Adrenal gland (tissue), 5 donors: ENCODE results near the gene COL9A3.

Source experiments
- POLR2A ChIP-seq, 2 donors: fragments of 450-650 bp; IDR thresholded peaks; one replicate each; pipeline ENCODE4 v1.6.1; 2017; ENCODE audit warnings: antibody characterized with exemption in 2 of 2, mild to moderate bottlenecking in 2 of 2, moderate library complexity in 1 of 2
- TF ChIP-seq, protein P1 (sequence below), 6 experiments: fragments of 450-650 bp in 4 of 6; fragments of 200-600 bp in 2 of 6; sonication (generic) in 1 of 6; IDR thresholded peaks; 1 replicate in 5 of 6; 2 replicates in 1 of 6; pipeline versions ENCODE4 v1.5.1 to v1.8.0; 2016 to 2021; ENCODE audit warnings: antibody characterized with exemption in 6 of 6, mild to moderate bottlenecking in 2 of 6, moderate library complexity in 1 of 6
- donor health status: DM: no; HTN: no; CAD: no.

DNA sequence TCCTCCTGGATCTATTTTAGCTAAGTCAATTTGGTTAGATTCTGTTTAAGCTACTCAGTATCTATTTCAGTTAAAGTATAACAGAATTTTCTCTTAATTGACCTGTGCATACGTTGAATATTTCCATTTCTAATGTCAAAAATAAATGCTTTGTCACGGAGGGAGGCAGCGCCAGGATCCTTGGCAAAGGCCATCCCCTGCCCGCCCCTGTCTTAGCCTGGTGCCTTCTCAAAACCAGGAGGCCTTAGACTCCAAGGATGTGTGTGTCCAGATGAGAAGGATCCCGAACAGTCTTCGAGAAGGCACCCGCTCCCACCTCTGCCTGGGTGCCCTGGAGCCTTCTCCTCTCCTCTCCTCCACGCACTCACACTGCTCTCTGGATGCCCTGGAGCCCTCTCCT lies 22.4 kb downstream of the COL9A3 start:
- TF ChIP-seq, protein P1, sequence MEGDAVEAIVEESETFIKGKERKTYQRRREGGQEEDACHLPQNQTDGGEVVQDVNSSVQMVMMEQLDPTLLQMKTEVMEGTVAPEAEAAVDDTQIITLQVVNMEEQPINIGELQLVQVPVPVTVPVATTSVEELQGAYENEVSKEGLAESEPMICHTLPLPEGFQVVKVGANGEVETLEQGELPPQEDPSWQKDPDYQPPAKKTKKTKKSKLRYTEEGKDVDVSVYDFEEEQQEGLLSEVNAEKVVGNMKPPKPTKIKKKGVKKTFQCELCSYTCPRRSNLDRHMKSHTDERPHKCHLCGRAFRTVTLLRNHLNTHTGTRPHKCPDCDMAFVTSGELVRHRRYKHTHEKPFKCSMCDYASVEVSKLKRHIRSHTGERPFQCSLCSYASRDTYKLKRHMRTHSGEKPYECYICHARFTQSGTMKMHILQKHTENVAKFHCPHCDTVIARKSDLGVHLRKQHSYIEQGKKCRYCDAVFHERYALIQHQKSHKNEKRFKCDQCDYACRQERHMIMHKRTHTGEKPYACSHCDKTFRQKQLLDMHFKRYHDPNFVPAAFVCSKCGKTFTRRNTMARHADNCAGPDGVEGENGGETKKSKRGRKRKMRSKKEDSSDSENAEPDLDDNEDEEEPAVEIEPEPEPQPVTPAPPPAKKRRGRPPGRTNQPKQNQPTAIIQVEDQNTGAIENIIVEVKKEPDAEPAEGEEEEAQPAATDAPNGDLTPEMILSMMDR (IDR thresholded peaks at IDR 0.05) = no peak
- TF ChIP-seq POLR2A (IDR thresholded peaks at IDR 0.05) = no peak
